RWPE1 (cell line): ENCODE measurements around the gene EOMES.
A peak's percentile ranks its signal among the peaks of the same experiment; 100 is the strongest.

Source experiments
- CTCF ChIA-PET: fragments of 350-600 bp; sonication (Branson Sonifier 250); formaldehyde crosslinking; extraction: SDS; loops from one replicate; lab custom pipeline; 2021; lab: Yijun Ruan, JAX
- POLR2A ChIA-PET: fragments of 400-600 bp; formaldehyde crosslinking; extraction: SDS; loops from one replicate; lab custom pipeline; 2020; ENCODE audit warnings: antibody characterized with exemption; ENCODE audit not compliant: low non-redundant PET; lab: Yijun Ruan, JAX
- DNase-seq: peaks from one replicate; pipeline ENCODE4 v3.0.0; 2012; ENCODE audit warnings: low spot score
- H3K27ac ChIP-seq: fragments of 450-650 bp; 2 replicates; pipeline ENCODE4 v1.5.1; 2017
- CTCF ChIP-seq: fragments of 450-650 bp; conservative IDR thresholded peaks from 2 replicates; pipeline ENCODE4 v1.5.1; 2017; ENCODE audit warnings: low read depth, mild to moderate bottlenecking

EOMES gene

DNA sequence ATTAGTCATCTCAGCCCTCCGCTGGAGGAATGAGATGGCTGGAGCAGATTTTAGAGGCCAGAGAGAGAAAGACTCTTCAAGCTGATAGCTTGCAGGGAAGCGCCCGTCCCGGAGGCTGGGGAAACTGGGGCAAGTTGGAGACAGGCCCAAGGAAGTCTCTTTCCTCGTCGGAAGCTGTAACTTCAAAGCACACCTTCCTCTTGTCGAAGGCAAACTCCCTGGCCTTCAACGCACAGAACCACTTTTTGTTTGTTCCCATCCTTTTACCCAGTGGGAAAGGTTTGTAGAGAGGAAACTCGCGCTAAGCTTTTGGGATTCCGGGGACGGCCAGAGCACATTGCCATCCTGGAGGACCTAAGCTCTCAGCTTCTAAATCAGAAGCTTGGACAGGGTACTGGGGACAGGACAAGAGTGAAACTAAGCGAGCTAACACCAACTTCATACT is 900 bp upstream of the EOMES start:
- ChIA-PET CTCF (interaction anchor here (0.7 to 1.3 kb wide), 2 partner anchors 308 to 328 kb away, joined by 3 read pairs; no protein-coding TSS in a partner anchor), POLR2A (no interaction called here)
- DNase-seq, result no peak

GRCh38 chr3:27720899-27721716 is 1.0 kb downstream of the EOMES start:
- peak overlapping the region; percentile 78 for H3K27ac ChIP-seq
- CTCF ChIA-PET, result interaction anchor here (0.5 to 2.0 kb wide), 11 partner anchors 9 to 607 kb away, joined by 3 to 17 read pairs (median 3); no protein-coding TSS in a partner anchor
- peak; percentile 51 for DNase-seq
- POLR2A ChIA-PET, result interaction anchor here (0.7 kb wide), 1 partner anchor 35 kb away, joined by 3 read pairs; no protein-coding TSS in a partner anchor
- TF ChIP-seq CTCF, result no peak

More for the DNA sequence above, 900 bp upstream of the EOMES start:
- TF ChIP-seq CTCF, result no peak
- H3K27ac ChIP-seq, result no peak overlapping the region

GRCh38 chr3:27719314-27720003 is 2.7 kb downstream of the EOMES start:
- DNase-seq, result no peak
- TF ChIP-seq CTCF, result no peak
- CTCF ChIA-PET, result interaction anchor here (0.6 kb wide), 1 partner anchor 26 kb away, joined by 4 read pairs; no protein-coding TSS in a partner anchor
- H3K27ac ChIP-seq, result no peak overlapping the region
- POLR2A ChIA-PET, result interaction anchor here (0.6 kb wide), 1 partner anchor 9 kb away, joined by 4 read pairs; no protein-coding TSS in a partner anchor

- ChIA-PET CTCF (no interaction called here), POLR2A (no interaction called here)
- no peak for TF ChIP-seq CTCF
- DNase-seq, result no peak
- no peak overlapping the region for H3K27ac ChIP-seq
Measured at GRCh38 chr3:27718459-27718858, 3.7 kb downstream of the EOMES start.

DNA sequence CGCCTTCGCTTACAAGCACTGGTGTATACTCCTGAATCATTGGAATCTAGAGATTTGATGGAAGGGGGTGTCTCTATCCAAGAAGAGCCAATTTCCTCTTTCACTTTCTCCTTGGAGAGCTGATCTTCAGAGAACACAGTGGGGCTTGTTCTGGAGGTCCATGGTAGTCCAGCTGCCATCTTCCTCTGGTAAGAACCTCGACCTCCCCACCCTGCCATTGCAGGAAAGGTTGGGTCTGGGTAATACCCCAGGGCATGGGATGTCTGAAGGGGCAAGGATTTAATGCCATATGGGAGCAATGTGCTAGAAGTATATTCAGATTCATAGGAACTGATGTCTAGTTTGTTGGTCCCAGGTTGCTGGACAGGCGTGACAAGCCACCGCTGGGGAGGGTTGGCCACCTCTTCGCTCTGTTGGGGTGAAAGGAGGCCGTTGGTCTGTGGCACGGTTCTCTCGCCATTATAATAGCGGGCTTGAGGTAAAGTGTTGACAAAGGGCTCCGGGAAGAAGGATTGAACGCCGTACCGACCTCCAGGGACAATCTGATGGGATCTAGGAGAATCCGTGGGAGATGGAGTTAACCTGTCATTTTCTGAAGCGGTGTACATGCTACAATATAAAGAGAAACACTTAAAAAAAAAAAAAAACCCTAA is 4.8 kb downstream of the EOMES start:
- H3K27ac ChIP-seq, result no peak overlapping the region
- POLR2A ChIA-PET, result no interaction called here
- TF ChIP-seq CTCF, result no peak
- no peak for DNase-seq
- CTCF ChIA-PET, result no interaction called here

GRCh38 chr3:27716309-27716708 is 5.8 kb downstream of the EOMES start:
- TF ChIP-seq CTCF, result no peak
- DNase-seq, result no peak
- CTCF ChIA-PET, result no interaction called here
- POLR2A ChIA-PET, result no interaction called here
- H3K27ac ChIP-seq, result no peak overlapping the region
